ENCODE results near the gene LMX1B.

LMX1B gene

GRCh38 chr9:126658956-126659555 is 45.3 kb downstream of the LMX1B start:
- no peak for DNase-seq
- TF ChIP-seq GATA1 (IDR thresholded peaks at IDR 0.05; ENCODE audit: low read depth, low read length) (no peak), POLR2A (IDR thresholded peaks at IDR 0.05; ENCODE audit: low read length) (no peak)

- TF ChIP-seq GATA1 (IDR thresholded peaks at IDR 0.05; ENCODE audit: low read depth, low read length) (no peak), POLR2A (IDR thresholded peaks at IDR 0.05; ENCODE audit: low read length) (no peak)
- DNase-seq, result no peak
Observed at GRCh38 chr9:126661122-126661520, 47.4 kb downstream of the LMX1B start.

DNA sequence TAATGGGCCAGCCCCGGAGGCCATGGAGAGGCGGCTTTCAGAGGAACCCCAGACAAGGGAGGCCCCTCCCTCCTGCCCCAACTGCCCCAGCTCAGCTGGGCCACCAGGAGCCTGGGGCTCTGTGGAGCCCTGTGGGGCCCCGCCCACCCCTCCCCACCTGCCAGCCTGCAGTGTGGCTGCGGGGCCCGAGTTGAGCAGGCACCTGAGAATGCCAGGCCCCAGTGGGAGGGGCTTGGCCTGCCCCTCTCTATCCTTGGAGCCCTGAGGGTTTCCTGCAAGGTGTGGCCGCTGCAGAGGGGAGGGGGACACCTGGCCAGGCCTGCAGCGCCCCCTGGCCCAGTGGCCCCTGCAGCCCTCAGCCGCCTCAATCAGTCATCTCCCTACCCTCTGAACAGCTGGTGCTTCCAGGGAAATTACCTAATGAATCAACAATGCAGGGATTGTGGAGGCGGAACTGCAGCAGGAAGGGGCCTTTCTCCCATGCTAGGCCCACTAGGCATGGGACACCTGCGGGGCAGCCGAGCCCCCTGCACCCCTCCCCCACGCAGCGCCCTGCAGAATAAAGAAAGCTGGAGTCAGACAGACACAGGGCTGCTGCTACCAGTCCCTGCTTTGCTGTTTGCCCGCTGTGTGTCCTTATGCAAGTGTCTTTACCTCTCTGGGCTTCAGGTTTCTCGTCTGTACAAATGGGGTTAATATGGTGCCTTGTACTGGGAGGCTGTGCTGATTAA is 48.0 kb downstream of the LMX1B start:
- DNase-seq, result no peak
- TF ChIP-seq POLR2A (IDR thresholded peaks at IDR 0.05; ENCODE audit: low read length), result no peak
- no peak for TF ChIP-seq GATA1 (IDR thresholded peaks at IDR 0.05; ENCODE audit: low read depth, low read length)

- TF ChIP-seq POLR2A (IDR thresholded peaks at IDR 0.05; ENCODE audit: low read length) (no peak), GATA1 (IDR thresholded peaks at IDR 0.05; ENCODE audit: low read depth, low read length) (no peak)
- DNase-seq, result no peak
Observed at GRCh38 chr9:126663661-126664072, 49.9 kb downstream of the LMX1B start.

DNA sequence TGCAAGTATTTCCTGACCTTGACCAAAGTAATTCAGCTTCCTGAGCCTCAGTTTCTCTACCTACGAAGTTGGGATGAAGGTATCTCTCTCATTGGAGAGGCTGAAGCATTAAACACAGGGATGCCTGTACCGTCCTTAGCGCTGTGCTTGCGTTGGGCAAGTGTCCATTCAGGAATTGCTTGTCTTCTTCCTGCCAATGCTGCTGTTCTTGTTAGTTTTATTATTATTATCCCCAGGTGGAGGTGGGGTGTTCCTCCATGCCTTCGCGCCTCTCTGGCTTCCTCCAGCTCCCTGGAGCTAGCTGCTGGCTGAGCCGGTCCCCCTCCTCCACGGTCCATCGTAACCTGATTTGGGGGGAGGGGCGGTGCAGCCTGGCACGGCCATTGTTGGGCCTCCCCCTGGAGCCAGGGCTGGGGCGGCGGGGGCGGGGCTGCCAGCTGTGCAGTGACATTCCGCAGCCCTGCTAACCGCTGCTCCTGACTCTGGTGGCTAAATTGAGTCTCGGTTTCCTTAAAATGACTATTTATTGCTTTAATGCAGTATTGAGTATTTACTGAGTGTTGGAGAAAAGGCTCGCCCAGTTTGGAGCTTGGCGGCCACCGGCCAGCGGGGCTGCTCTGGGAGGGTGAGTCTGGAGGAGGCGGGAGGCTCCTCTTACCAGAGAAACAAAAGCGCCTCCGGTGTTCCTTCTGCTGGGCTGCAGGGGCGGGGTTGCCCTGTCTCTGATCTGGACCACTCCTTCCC is 51.3 kb downstream of the LMX1B start:
- no peak for DNase-seq
- TF ChIP-seq GATA1 (IDR thresholded peaks at IDR 0.05; ENCODE audit: low read depth, low read length), result no peak
- TF ChIP-seq POLR2A (IDR thresholded peaks at IDR 0.05; ENCODE audit: low read length), result no peak

- no peak for TF ChIP-seq GATA1 (IDR thresholded peaks at IDR 0.05; ENCODE audit: low read depth, low read length)
- TF ChIP-seq POLR2A (IDR thresholded peaks at IDR 0.05; ENCODE audit: low read length), result no peak
- no peak for DNase-seq
Observed at GRCh38 chr9:126665644-126666035, 51.9 kb downstream of the LMX1B start.

DNA sequence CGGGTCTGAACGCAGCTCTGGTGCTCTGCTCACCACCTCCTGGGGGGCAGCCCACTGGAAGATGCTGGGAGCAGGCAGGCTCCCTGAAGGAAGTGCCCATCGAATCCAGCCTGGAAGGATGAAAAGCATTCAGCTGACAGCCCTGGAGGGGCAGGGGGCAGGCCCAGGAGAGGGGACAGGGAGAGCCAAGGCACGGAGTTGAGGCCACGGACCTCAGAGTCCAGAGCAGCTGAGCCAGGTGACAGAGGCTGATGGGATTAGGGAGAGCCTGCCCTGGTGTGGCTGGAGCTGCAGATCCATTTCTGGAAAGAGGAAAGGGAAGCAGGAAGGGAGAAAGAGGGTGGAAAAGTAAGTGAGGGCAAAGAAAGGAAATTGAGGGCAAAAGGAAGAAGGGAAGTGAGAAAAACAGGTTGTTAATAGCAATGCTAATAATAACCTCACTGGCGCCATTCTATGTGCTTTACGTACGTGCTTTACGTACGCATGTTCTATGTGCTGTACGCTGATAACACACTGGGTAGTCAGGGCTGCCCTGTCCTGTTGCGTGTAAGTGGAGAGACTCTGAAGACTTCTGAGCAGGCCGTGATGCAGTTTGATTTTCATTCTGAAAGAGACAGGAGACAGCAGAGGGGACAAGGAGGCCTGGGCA is 52.6 kb downstream of the LMX1B start:
- peak; percentile 15 to 22 for DNase-seq
- TF ChIP-seq GATA1 (IDR thresholded peaks at IDR 0.05; ENCODE audit: low read depth, low read length), result no peak
- TF ChIP-seq POLR2A (IDR thresholded peaks at IDR 0.05; ENCODE audit: low read length), result no peak

DNA sequence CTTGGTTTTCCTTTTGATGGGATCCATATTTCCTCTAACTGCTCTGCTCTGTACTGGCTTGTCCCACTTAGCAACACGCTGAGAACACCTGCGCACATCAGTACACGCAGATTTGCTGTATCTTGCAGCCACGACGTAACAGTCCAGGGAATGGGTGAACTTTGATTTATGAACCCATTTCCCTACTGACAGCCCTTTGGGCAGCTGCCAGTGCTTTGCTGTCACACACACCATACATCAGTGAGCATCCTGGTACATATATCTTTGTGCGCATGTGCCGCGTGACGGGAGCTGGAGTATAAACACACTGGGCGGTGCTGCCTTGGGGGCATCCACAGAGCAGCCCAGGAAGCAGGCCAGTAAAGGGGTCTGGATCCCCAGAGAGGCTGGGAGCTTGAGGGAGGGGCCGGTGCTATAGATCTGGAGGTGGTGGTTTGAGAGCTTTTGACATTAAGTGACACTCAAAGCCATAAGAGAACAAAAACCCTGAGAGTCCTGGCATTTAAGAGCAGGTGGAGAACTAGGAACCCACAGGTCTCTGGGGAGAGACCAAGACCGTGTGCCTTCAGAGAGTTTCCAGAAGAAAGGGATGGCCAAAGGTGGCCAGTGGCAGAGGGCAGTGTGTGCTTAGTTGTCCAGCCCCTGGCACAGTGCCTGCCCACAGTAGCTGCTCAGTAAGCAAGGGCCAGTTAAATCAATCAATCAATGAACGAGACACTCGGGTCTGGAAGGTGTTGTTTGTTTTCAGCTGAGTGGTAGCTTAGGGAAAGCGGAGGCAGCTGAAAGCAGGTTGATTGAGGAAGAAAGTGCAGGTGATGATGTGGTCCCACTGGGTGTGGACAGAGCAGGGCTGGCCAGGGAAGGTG is 53.7 kb downstream of the LMX1B start:
- no peak for DNase-seq
- TF ChIP-seq GATA1 (IDR thresholded peaks at IDR 0.05; ENCODE audit: low read depth, low read length), result no peak
- TF ChIP-seq POLR2A (IDR thresholded peaks at IDR 0.05; ENCODE audit: low read length), result no peak

DNA sequence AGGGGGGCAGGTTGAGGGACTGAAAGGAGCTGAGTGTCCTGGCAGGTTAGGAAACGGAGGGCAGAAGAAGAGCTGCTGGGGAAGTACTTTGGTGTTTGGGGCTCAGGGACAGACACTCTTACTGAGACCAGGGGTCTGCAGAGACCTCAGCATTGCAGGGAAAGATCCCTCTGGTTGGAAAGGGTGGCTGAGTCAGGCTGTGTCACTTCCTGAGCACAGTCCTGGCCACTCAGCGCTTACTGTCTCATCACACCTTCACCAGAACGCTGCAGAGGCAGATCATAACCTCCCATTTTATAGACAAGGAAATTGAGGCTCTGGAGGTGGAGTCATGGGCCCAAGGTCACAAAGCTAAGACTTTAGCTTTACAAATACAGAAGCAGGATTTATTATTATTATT is 54.3 kb downstream of the LMX1B start:
- DNase-seq, result no peak
- TF ChIP-seq POLR2A (IDR thresholded peaks at IDR 0.05; ENCODE audit: low read length) (no peak), GATA1 (IDR thresholded peaks at IDR 0.05; ENCODE audit: low read depth, low read length) (no peak)

GRCh38 chr9:126669108-126669507 is 55.4 kb downstream of the LMX1B start:
- no peak for TF ChIP-seq POLR2A (IDR thresholded peaks at IDR 0.05; ENCODE audit: low read length)

DNA sequence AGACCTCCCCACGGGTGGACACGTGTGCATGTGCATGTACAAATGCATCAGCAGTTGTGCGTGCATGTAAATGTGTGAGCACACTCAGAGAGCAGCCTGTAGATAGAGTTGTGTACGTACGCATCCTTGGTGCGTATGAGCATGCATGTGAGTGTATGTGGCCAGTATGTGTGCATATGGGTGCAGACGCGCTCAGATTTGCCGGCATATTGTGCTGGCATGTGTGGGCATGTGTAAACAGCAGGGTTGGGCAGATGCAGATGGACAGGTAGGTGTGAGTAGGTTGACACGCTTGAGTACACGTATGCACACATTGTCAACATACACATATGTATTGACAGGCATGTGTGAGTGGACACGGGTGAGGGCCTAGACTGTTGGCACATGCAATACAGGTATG is 56.5 kb downstream of the LMX1B start:
- DNase-seq, result no peak
- TF ChIP-seq GATA1 (IDR thresholded peaks at IDR 0.05; ENCODE audit: low read depth, low read length) (no peak), POLR2A (IDR thresholded peaks at IDR 0.05; ENCODE audit: low read length) (no peak)

More at GRCh38 chr9:126669108-126669507, 55.4 kb downstream of the LMX1B start:
- no peak for DNase-seq

GRCh38 chr9:126671381-126671831 is 57.7 kb downstream of the LMX1B start:
- no peak for TF ChIP-seq POLR2A (IDR thresholded peaks at IDR 0.05; ENCODE audit: low read length)
- TF ChIP-seq GATA1 (IDR thresholded peaks at IDR 0.05; ENCODE audit: low read depth, low read length), result no peak
- no peak for DNase-seq

DNA sequence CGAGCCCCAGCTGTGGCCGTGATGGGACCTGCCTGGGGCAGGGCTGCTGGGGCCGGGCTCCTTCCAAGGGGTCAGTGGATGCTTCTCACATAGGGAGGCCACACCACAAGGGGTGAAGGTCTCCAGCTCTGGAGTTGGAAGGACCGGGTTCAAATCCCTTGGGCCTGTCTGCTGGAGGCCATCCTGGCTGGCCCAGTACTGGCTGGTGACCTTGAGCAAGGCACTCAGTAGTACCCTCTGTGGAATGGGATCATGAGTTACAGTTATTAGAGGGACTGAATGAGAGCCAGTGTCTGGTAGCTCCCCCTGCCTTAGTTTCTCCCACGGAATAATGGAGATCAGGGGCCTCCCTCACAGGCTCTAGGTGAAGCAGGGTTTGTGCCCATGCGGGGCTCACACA is 58.3 kb downstream of the LMX1B start:
- TF ChIP-seq GATA1 (IDR thresholded peaks at IDR 0.05; ENCODE audit: low read depth, low read length) (no peak), POLR2A (IDR thresholded peaks at IDR 0.05; ENCODE audit: low read length) (no peak)
- DNase-seq, result no peak

Data from erythroblast (primary cell).